GM12872 (cell line): ENCODE data around the gene SLC35E1.

Source experiments
- TF ChIP-seq, protein P1 (sequence below): IDR thresholded peaks from 3 replicates; pipeline ENCODE4 v1.5.1; 2011; ENCODE audit warnings: low read depth, mild to moderate bottlenecking, low read length, moderate library complexity; ENCODE audit not compliant: insufficient read depth

The SLC35E1 gene

DNA sequence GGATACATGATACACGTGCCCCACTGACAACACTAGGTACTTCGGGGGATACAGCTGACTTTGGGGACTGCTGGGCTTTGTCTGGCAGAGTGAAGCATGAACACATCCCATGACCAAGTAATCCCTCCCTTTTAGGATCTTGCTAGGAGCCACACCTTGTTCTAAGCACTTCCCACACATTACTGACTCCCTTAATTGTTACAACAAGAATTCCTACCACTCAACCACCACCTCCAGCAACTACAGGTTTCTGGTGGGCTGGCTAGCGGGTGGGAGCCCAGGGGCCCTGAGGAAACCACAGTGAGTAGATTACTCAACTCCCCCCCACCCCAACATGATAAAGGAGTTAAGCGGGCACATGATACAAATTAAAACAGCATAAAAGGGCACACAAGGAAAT, 7.2 kb upstream of the SLC35E1 start:
- TF ChIP-seq, protein P1, sequence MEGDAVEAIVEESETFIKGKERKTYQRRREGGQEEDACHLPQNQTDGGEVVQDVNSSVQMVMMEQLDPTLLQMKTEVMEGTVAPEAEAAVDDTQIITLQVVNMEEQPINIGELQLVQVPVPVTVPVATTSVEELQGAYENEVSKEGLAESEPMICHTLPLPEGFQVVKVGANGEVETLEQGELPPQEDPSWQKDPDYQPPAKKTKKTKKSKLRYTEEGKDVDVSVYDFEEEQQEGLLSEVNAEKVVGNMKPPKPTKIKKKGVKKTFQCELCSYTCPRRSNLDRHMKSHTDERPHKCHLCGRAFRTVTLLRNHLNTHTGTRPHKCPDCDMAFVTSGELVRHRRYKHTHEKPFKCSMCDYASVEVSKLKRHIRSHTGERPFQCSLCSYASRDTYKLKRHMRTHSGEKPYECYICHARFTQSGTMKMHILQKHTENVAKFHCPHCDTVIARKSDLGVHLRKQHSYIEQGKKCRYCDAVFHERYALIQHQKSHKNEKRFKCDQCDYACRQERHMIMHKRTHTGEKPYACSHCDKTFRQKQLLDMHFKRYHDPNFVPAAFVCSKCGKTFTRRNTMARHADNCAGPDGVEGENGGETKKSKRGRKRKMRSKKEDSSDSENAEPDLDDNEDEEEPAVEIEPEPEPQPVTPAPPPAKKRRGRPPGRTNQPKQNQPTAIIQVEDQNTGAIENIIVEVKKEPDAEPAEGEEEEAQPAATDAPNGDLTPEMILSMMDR, result no peak

DNA sequence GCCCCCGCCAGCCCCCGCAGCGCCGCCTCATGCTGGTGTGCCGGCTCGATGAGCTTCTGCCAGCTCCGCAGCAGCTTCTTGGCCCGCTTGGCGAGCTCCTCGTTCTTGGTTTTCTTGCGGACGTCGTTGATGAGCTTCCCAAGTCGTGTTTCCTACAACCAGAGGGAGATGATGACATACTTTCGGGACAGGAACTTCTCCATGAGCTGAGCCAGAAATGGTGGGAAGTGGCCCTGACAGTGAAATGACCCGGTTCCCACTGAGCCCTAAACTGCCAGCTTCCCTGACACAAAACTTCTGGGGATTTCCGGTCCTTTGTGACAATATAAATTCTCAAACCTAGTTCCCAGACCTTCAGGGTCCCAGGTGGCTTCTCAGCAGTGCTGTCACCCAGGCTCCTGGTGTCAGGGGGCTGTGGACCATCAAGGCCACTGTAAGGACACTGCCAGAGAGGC, 5.3 kb upstream of the SLC35E1 start:
- TF ChIP-seq, protein P1, result no peak

DNA sequence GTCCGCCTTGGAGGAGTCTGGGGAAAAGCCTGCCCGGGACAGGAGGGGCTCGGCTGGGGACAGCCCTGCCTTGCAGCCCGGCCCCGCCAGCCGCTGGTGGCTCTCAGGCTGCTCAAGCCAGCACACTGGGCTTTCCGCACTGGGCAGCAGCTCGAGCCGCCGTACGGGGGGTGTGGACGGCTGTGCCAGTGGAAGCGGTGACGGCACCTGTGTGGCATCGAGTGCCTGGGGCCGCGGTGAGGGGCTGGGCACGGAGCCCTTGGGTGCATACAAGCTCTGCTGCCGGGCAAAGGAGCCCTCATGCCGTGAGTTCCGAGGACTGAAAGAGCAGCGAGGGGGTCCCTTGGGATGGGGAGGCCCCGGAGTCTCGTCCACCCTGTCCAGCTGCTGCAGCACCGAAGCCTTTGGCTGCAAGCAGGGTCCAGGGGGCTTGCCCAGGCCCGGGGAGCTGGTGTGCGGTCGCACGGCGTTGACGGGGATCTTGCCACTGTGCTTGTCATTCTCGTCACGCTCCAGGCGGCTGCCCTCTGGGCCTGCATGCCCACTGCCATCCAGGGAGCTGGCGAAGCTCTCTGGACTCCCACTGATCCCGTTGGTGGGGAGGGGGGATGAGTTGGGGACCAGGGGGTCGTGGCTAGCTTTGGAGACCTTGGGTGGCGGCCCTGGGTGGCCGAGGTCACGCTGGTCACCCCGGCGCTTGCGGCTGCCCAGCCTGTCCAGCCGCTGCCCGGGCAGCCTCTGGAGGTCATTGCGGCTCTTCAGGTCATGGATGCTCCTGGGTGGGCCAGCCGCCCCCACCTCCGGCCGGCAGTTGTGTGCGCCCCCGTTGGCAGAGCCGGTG, 4.7 kb upstream of the SLC35E1 start:
- TF ChIP-seq, protein P1, result no peak

DNA sequence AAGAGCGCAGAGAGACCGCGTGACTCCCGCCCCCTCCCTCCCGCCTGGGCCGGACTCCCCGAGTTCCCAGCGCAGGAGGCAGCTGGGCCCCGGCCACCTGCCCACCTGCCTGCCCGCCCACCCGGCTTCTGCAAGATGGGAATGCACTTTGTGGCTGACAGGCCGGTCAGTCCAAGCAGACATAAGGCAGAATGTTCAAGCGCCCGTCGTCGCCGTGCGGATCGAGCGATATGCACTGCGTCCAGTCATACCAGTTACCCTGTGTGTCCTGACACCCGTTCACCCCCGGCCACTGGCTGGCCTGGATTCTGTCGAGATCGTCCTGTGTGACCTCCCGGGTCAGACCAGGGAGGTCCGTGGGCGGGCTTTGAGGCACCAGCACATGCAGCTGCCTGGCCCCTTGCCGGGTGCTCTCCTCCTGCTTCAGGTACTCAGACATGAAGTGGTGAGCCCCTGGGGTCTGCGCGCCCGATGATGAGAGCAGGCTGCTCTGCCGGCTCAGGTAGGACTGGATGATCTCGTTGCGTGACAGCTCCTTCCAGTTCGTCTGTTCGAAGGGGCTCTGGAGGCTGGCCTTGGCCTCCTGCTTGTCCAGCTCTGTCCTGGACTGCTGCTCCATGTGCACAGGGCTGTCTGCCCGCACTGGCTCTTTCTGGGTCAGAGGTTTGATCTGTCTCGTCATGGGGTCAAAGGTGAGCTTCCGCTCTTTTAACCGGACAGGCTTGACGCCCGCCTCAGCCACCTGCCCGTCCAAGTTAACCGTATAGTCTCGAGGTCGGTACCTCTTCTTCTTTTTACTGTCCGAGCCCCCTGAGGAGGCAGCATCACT, 3.9 kb upstream of the SLC35E1 start:
- TF ChIP-seq, protein P1, result no peak

DNA sequence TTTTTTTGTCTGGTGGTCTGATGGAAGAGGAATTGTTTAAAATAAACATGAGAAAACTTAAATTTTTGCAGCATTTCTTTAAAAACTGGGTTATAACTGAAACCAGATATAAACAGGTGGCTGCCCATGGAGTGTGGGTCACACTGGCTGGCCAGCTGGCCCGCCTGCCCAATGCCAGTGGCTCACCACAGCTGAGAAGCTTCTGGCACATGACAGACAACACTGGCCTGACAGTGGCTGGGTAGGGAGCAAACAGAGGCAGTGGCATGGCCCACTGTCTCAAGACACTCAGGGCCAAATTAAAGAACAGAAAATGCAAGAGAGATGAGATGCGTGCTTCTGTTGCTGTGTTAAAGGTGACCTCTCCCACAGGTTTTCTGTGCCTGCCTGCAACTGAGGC, 3.1 kb upstream of the SLC35E1 start:
- TF ChIP-seq, protein P1, result no peak

DNA sequence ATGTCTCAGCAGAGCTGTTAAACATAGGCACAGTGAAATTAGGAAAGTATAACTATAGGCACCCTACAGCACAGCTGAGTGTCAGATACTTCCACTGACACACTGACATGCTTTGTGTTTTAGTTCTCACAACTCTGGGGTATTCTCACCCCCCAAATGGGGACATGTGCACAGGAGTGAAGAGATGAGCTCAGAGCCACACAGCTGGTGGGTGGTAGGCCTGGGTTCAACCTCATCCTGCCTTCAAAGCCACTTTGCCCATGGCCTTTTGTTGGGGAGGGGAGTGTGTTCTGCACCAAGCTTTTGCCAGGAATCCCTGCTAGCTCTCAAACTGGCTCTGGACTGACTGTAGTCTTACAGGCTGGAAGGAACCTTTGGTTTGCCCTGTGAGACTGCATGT, 1.7 kb upstream of the SLC35E1 start:
- TF ChIP-seq, protein P1, result no peak

DNA sequence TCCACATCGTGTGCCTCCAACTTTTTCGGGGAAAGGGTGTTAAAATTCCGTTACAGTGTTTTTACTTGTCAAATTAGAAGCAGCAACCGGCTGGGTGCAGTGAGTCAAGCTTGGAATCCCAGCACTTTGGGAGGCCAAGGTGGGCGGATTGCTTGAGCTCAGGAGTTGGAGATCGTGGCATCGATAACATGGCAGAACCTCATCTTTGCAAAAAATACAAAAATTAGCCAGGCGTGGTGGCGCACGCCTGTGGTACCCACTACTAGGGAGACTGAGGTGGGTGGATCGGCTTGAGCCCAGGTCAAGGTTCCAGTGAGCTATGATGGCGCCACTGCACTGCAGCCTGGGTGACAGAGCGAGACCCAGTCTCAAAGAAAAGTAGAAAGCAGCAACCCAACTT, 1.1 kb upstream of the SLC35E1 start:
- TF ChIP-seq, protein P1, result no peak
